HepG2 (cell line): ENCODE data around the gene IL16. TPM values are rescaled to one million over a fixed set of nuclear protein-coding genes. Genes with fewer than 3 reads are reported as not detected.

Source experiments
- ATAC-seq: fragments of 200-7000 bp; cut with Tn5 transposase; 3 replicates; pipeline ENCODE4 v1.9.1; 2020; ENCODE audit warnings: mild to moderate bottlenecking, moderate library complexity
- BruUV-seq: library from RNA; stranded (reverse); fragments of 400-500 nt; replicated peaks from 2 replicates; lab custom pipeline; 2021; lab: Mats Ljungman, UMichigan
- CTCF ChIA-PET: fragments of 300-600 bp; formaldehyde crosslinking; extraction: SDS; loops from one replicate; lab custom pipeline; 2021; ENCODE audit warnings: low total read pairs, inconsistent platforms, low intra/inter-chr PET ratio; lab: Yijun Ruan, JAX
- POLR2A ChIA-PET: fragments of 350-600 bp; sonication (Branson Sonifier 250); formaldehyde crosslinking; loops from one replicate; lab custom pipeline; 2020; ENCODE audit warnings: antibody characterized with exemption, inconsistent platforms; lab: Yijun Ruan, JAX
- DNase-seq: peaks from one replicate; pipeline ENCODE4 v3.0.0-alpha.2; 2015; ENCODE audit warnings: low spot score
- FAIRE-seq: peaks from 3 replicates; lab custom pipeline; 2011; peaks lifted over from hg19 to GRCh38; lab: Jason Lieb, UNC
- H2AFZ ChIP-seq: one replicate; pipeline ENCODE4 v1.6.1; 2011; ENCODE audit warnings: low read length, inconsistent platforms
- H3K27ac ChIP-seq: fragments of 300-600 bp; 3 replicates; pipeline ENCODE4 v1.8.0; 2011; ENCODE audit warnings: mixed run types, mild to moderate bottlenecking, mixed read lengths, low read length, inconsistent platforms; ENCODE audit not compliant: insufficient read depth; ENCODE audit errors: extremely low read length
- H3K27me3 ChIP-seq, 2 experiments: fragments of 200-600 bp in 1 of 2; 2 replicates in 1 of 2; 3 replicates in 1 of 2; pipeline versions ENCODE4 v1.6.0 to v1.8.0; 2011; ENCODE audit warnings: low read length in 2 of 2, mild to moderate bottlenecking in 2 of 2, moderate library complexity in 2 of 2, inconsistent platforms in 1 of 2; ENCODE audit not compliant: insufficient read depth in 2 of 2, control insufficient read depth in 1 of 2
- H3K36me3 ChIP-seq, 2 experiments: fragments of 200-600 bp in 1 of 2; replicated peaks in 1 of 2; 2 replicates in 1 of 2; 3 replicates in 1 of 2; pipeline versions ENCODE4 v1.5.1 to v1.8.0; 2011; ENCODE audit warnings: low read length in 2 of 2, inconsistent platforms in 1 of 2; ENCODE audit not compliant: insufficient read depth in 2 of 2, control insufficient read depth in 1 of 2
- H3K4me1 ChIP-seq: 2 replicates; pipeline ENCODE4 v1.5.1; 2012; ENCODE audit warnings: low read length, inconsistent platforms; ENCODE audit not compliant: insufficient read depth
- H3K4me2 ChIP-seq: 2 replicates; pipeline ENCODE4 v1.6.0; 2011; ENCODE audit warnings: low read depth, low read length, inconsistent platforms
- H3K4me3 ChIP-seq, 3 experiments: fragments of 200-600 bp in 1 of 3; sonication (generic), shearing (Covaris generic) in 1 of 3; replicated peaks in 1 of 3; 2 replicates each; pipeline ENCODE4 v1.5.1; 2011 to 2016; ENCODE audit warnings: low read length in 3 of 3, inconsistent platforms in 2 of 3, low read depth in 2 of 3, mild to moderate bottlenecking in 2 of 3, control low read depth in 1 of 3, mixed read lengths in 1 of 3; ENCODE audit not compliant: insufficient read depth in 1 of 3
- H3K79me2 ChIP-seq: one replicate; pipeline ENCODE4 v1.6.1; 2011; ENCODE audit warnings: low read length, inconsistent platforms; ENCODE audit not compliant: insufficient read depth
- H3K9ac ChIP-seq: 2 replicates; pipeline ENCODE4 v1.6.0; 2011; ENCODE audit warnings: mild to moderate bottlenecking, low read depth, low read length, inconsistent platforms; ENCODE audit not compliant: insufficient read depth
- H3K9me3 ChIP-seq: 2 replicates; pipeline ENCODE4 v1.5.1; 2012; ENCODE audit warnings: mild to moderate bottlenecking, low read length
- H4K20me1 ChIP-seq: 2 replicates; pipeline ENCODE4 v1.6.0; 2011; ENCODE audit warnings: inconsistent platforms, mild to moderate bottlenecking, low read length, moderate library complexity; ENCODE audit not compliant: insufficient read depth
- ARHGAP35 ChIP-seq: sonication (generic); formaldehyde crosslinking; IDR thresholded peaks from 2 replicates; pipeline ENCODE4 v1.9.0; 2022; ENCODE audit warnings: mild to moderate bottlenecking, inconsistent platforms, moderate library complexity, missing genetic modification reagents, borderline replicate concordance
- FOXA3 ChIP-seq: IDR thresholded peaks from 2 replicates; pipeline ENCODE4 v1.6.1; 2016; ENCODE audit warnings: missing genetic modification reagents, missing compliant biosample characterization
- HDAC1 ChIP-seq: sonication (generic); formaldehyde crosslinking; IDR thresholded peaks from 2 replicates; pipeline ENCODE4 v1.5.1; 2020; ENCODE audit warnings: mild to moderate bottlenecking, missing genetic modification reagents
- NCOA1 ChIP-seq: sonication (generic); formaldehyde crosslinking; IDR thresholded peaks from 2 replicates; pipeline ENCODE4 v1.9.0; 2021; ENCODE audit warnings: missing genetic modification reagents
- STAG1 ChIP-seq: sonication (generic); formaldehyde crosslinking; IDR thresholded peaks from 2 replicates; pipeline ENCODE4 v1.4.0; 2020; ENCODE audit warnings: missing genetic modification reagents
- TEAD2 ChIP-seq: sonication (generic); formaldehyde crosslinking; IDR thresholded peaks from 2 replicates; pipeline ENCODE4 v1.9.0; 2021; ENCODE audit warnings: missing genetic modification reagents
- ZFP36L1 ChIP-seq: sonication (generic); formaldehyde crosslinking; IDR thresholded peaks from 2 replicates; pipeline ENCODE4 v1.8.0; 2022; ENCODE audit warnings: mild to moderate bottlenecking, missing genetic modification reagents, moderate library complexity
- ZNF20 ChIP-seq: sonication (generic); formaldehyde crosslinking; IDR thresholded peaks from 2 replicates; pipeline ENCODE4 v1.4.0; 2020; ENCODE audit warnings: mild to moderate bottlenecking, moderate library complexity, missing genetic modification reagents
- ZNF510 ChIP-seq: sonication (generic); formaldehyde crosslinking; IDR thresholded peaks from 2 replicates; pipeline ENCODE4 v1.4.0; 2020; ENCODE audit warnings: low read depth, mild to moderate bottlenecking, missing genetic modification reagents
- WGBS: methylation state at CpG from one replicate; pipeline ENCODE4 v1.1.6; 2017; ENCODE audit warnings: low lambda C conversion rate; 5-methylcytosine and 5-hydroxymethylcytosine counted together
- in situ Hi-C: cut with HindIII; loops from 2 replicates; pipeline ENCODE4 v1.10.0; 2017; ENCODE audit warnings: low pct_unique_long_range_greater_than_20kb; ENCODE audit not compliant: extremely low pct_ligation_motif_present
- intact Hi-C: fragments of 100-400 bp; cut with micrococcal nuclease; formaldehyde crosslinking; loops from one replicate; pipeline ENCODE4 v1.10.0; 2022; ENCODE audit not compliant: unreplicated experiment
- polyA plus RNA-seq, 8 experiments: library from polyadenylated mRNA; depleted of rRNA in 3 of 8; stranded (reverse) in 7 of 8; unstranded in 1 of 8; fragments of >200 nt; fragmentation: Illumina TruSeq in 4 of 8; extraction: Trizol in 4 of 8; gene quantifications; 2 replicates each; pipeline versions ENCODE4 v1.2.1 to v1.2.3, GENCODE V29; 2011 to 2016; ENCODE audit warnings: low read depth in 4 of 8, missing spikeins in 1 of 8, mixed read lengths in 1 of 8; ENCODE audit not compliant: insufficient read depth in 1 of 8
- total RNA-seq, 5 experiments: library from RNA; depleted of rRNA; stranded (reverse); fragments of >200 nt; fragmentation: Illumina TruSeq; extraction: Trizol; gene quantifications; 2 replicates each; pipeline ENCODE4 v1.2.3, GENCODE V29; 2016; ENCODE audit warnings: low read depth in 1 of 5
- TF ChIP-seq, protein P1 (sequence below): sonication (generic); formaldehyde crosslinking; IDR thresholded peaks from 2 replicates; pipeline ENCODE4 v1.4.0; 2020; ENCODE audit warnings: missing genetic modification reagents
- TF ChIP-seq, protein P2 (sequence below), 2 experiments: sonication (generic) in 1 of 2; formaldehyde crosslinking in 1 of 2; IDR thresholded peaks; 2 replicates each; pipeline versions ENCODE4 v1.4.0 to v1.6.1; 2016 to 2020; ENCODE audit warnings: borderline replicate concordance in 1 of 2, low read depth in 1 of 2, mild to moderate bottlenecking in 1 of 2, missing genetic modification reagents in 1 of 2
- TF ChIP-seq, protein P3 (sequence below): sonication (generic); formaldehyde crosslinking; conservative IDR thresholded peaks from 2 replicates; pipeline ENCODE4 v1.8.0; 2022; ENCODE audit warnings: mild to moderate bottlenecking, moderate library complexity, missing genetic modification reagents

IL16 gene
- total and polyA plus RNA-seq, 2 of the 13 experiments (the other 11 are each of a cell fraction or from before 2014, with no cell fraction given): 0.03 TPM; not detected in 1

DNA sequence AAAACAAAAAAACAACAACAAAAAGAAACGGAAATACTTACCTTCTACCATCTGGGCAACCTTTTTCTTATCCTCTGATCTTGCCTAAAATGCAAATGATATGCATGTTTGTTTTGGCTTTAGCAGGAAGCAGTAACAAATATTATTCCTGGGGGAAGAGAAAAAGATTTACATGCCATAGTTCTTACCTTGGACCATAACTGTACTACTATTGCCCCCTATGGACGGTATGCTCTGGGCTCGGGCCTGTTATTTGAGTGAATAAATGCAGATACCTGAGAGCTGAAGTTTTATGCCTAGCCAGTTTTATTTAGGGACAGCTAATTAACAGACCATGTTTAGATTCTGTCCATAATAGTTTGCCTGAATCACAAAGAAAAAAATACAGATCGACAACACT is 139.9 kb downstream of the IL16 start:
- peak; percentile 68 for ATAC-seq
- no peak overlapping the region for H3K4me3 ChIP-seq
- H3K4me1 ChIP-seq: no peaks in the 10 kb centered on the region
- H3K4me2 ChIP-seq: no peak overlapping the region
- no peaks in the 10 kb centered on the region for H4K20me1 ChIP-seq
- CTCF ChIA-PET: interaction anchor here (1.6 kb wide), 1 partner anchor 62 kb away, joined by 11 read pairs; no protein-coding TSS in a partner anchor
- WGBS: 45% methylated on average over 4 of the region's 4 CpGs
- POLR2A ChIA-PET: no interaction called here
- no TSS peak for BruUV-seq
- H3K36me3 ChIP-seq: no peaks in the 10 kb centered on the region
- no peak overlapping the region for H3K27ac ChIP-seq
- H3K79me2 ChIP-seq: no peaks in the 10 kb centered on the region
- no peak overlapping the region for H3K9ac ChIP-seq
- H2AFZ ChIP-seq: no peak overlapping the region
- DNase-seq: peak; percentile 12
- FAIRE-seq: no peak
- in situ Hi-C loops: no loop called here
- intact Hi-C loops: no loop called here
- H3K27me3 ChIP-seq: no peaks in the 10 kb centered on the region; a peak in 1 of 5 replicates
- no peaks in the 10 kb centered on the region for H3K9me3 ChIP-seq
- no peak for TF ChIP-seq NCOA1 (CRISPR knock-in tag)
- TF ChIP-seq FOXA3 (CRISPR knock-in tag): no peak
- TF ChIP-seq HDAC1 (CRISPR knock-in tag): no peak
- TF ChIP-seq STAG1 (CRISPR knock-in tag): peak; percentile 50
- no peak for TF ChIP-seq ZNF510
- no peak for TF ChIP-seq ARHGAP35
- no peak for TF ChIP-seq ZFP36L1
- no peak for TF ChIP-seq TEAD2 (CRISPR knock-in tag)
- TF ChIP-seq, protein P1, sequence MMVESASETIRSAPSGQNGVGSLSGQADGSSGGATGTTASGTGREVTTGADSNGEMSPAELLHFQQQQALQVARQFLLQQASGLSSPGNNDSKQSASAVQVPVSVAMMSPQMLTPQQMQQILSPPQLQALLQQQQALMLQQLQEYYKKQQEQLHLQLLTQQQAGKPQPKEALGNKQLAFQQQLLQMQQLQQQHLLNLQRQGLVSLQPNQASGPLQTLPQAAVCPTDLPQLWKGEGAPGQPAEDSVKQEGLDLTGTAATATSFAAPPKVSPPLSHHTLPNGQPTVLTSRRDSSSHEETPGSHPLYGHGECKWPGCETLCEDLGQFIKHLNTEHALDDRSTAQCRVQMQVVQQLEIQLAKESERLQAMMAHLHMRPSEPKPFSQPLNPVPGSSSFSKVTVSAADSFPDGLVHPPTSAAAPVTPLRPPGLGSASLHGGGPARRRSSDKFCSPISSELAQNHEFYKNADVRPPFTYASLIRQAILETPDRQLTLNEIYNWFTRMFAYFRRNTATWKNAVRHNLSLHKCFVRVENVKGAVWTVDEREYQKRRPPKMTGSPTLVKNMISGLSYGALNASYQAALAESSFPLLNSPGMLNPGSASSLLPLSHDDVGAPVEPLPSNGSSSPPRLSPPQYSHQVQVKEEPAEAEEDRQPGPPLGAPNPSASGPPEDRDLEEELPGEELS: no peak
- TF ChIP-seq, protein P2, sequence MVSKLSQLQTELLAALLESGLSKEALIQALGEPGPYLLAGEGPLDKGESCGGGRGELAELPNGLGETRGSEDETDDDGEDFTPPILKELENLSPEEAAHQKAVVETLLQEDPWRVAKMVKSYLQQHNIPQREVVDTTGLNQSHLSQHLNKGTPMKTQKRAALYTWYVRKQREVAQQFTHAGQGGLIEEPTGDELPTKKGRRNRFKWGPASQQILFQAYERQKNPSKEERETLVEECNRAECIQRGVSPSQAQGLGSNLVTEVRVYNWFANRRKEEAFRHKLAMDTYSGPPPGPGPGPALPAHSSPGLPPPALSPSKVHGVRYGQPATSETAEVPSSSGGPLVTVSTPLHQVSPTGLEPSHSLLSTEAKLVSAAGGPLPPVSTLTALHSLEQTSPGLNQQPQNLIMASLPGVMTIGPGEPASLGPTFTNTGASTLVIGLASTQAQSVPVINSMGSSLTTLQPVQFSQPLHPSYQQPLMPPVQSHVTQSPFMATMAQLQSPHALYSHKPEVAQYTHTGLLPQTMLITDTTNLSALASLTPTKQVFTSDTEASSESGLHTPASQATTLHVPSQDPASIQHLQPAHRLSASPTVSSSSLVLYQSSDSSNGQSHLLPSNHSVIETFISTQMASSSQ (IDR thresholded peaks at IDR 0.05; ENCODE audit: low read depth): no peak
- TF ChIP-seq, protein P2 (CRISPR knock-in tag; IDR thresholded peaks at IDR 0.05; ENCODE audit: borderline replicate concordance): no peak
- TF ChIP-seq, protein P3, sequence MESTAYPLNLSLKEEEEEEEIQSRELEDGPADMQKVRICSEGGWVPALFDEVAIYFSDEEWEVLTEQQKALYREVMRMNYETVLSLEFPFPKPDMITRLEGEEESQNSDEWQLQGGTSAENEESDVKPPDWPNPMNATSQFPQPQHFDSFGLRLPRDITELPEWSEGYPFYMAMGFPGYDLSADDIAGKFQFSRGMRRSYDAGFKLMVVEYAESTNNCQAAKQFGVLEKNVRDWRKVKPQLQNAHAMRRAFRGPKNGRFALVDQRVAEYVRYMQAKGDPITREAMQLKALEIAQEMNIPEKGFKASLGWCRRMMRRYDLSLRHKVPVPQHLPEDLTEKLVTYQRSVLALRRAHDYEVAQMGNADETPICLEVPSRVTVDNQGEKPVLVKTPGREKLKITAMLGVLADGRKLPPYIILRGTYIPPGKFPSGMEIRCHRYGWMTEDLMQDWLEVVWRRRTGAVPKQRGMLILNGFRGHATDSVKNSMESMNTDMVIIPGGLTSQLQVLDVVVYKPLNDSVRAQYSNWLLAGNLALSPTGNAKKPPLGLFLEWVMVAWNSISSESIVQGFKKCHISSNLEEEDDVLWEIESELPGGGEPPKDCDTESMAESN (CRISPR knock-in tag): no peak
- TF ChIP-seq ZNF20 (CRISPR knock-in tag): no peak
